GM19328 (cell line): ENCODE measurements around the gene DES.

Experiments used
- ATAC-seq: cut with Tn5 transposase; IDR thresholded peaks from one replicate; pipeline ENCODE4 v1.9.1; 2021; ENCODE audit warnings: mild to moderate bottlenecking, moderate library complexity; ENCODE audit not compliant: unreplicated experiment

The DES gene

DNA sequence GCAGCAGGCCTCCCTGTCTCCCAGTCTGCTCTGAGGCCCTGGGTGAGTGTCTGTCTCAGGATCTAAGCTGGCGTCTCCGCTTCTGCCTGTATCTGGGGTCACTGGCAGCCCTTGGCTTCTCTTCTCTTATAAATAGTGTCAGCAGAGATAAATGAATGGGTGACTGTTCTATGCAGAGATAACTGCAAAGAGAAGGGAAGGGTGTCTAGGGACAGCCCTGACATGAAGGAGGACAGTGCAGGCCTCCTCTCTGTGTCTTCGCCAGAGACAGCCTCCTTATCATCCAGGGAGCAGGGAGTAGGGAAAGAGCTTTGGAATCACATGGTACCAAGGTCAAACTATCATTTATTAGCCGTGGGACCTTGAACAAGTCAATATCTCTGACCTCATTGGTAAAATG, 52.3 kb downstream of the DES start:
- ATAC-seq = no peak

DNA sequence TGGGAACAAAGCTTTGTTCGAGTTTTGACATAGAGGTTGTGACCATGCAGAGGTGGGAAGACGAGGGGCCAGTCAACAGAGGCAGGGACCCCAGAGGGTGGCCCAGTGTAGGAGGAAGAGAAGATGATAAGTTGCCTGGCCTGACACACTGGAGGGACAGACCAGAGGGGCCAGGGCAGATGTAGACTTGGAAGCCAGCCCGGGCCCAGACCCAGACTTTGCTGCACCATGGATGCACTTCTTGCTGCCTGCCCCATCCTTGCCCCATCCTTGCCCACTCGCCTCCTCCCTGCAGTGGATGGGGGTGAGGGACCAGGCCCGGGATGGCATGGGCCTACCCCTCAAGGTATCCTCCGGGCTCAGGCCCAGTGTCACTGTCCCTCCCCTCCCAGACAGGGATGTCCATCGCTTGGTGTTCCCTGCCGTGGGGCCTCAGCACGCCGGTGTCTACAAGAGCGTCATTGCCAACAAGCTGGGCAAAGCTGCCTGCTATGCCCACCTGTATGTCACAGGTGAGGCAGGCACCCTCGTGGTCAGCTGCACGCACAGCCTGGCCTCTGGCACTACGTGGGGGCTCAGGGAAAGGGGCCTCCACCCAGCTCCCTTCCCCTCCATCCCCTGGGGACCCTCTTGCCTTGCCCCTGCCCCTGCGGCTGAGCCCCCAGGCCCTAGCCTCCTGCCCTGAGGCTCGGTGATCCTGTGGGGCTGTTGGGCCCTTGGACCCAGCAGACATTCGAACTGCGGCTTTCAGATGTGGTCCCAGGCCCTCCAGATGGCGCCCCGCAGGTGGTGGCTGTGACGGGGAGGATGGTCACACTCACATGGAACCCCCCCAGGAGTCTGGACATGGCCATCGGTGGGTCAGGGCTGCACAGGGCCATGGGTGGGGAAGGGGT, 53.5 kb downstream of the DES start:
- ATAC-seq = no peak

DNA sequence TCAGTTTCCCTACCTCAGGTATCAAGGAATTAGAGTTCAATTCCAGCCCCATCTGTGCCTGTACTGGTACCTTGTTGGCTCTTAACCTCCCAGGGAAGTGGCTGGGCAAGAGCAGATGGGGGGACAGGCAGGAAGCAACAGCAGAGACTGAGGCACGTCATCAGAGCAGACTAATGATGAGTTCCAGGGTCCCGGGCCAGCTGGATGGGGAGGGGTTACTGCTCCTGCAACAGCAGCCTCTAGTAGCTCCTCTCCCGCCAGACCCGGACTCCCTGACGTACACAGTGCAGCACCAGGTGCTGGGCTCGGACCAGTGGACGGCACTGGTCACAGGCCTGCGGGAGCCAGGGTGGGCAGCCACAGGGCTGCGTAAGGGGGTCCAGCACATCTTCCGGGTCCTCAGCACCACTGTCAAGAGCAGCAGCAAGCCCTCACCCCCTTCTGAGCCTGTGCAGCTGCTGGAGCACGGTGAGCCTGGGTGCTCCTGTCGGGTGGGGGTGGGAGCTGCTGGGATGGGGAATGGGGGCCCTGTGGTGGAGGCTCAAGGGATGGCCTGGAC, 54.5 kb downstream of the DES start:
- ATAC-seq = no peak

GRCh38 chr2:219473511-219473910, 55.3 kb downstream of the DES start:
- no peak for ATAC-seq

GRCh38 chr2:219474285-219475060, 56.3 kb downstream of the DES start:
- no peak for ATAC-seq

- no peak for ATAC-seq
These were observed 57.1 kb downstream of the DES start for GRCh38 chr2:219475278-219475677.

- no peak for ATAC-seq
These were observed 57.8 kb downstream of the DES start for GRCh38 chr2:219475697-219476651.
